OCI-LY7 (cell line): ENCODE results near the gene PPP2R3B.

ENCODE experiments used
- CTCF ChIP-seq: fragments of 200-600 bp; sonication (generic); conservative IDR thresholded peaks from 2 replicates; pipeline ENCODE4 v1.5.1; 2014; ENCODE audit warnings: mild to moderate bottlenecking, antibody characterized with exemption, low read length, moderate library complexity, mixed read lengths
- EZH2phosphoT487 ChIP-seq: fragments of 200-600 bp; sonication (generic); IDR thresholded peaks from 2 replicates; pipeline ENCODE4 v1.6.1; 2018; ENCODE audit warnings: low read depth, borderline replicate concordance, mild to moderate bottlenecking, mixed run types, antibody characterized with exemption, low read length, moderate library complexity, mixed read lengths

- TF ChIP-seq EZH2phosphoT487 (no peak), CTCF (peak; percentile 53)
These were observed 41.4 kb upstream of the PPP2R3B start for GRCh38 chrX:427812-428725.
